CD4-positive, alpha-beta T cell treated with Interleukin-4 for 4 hours (primary cell): Measurements from ENCODE around the gene FAM131A.

Source experiments
- DNase-seq: peaks from one replicate; pipeline ENCODE4 v3.0.0-alpha.2; 2020

Gene FAM131A

GRCh38 chr3:184379358-184380184, 42.2 kb downstream of the FAM131A start, which contains the start of gene CHRD:
CHRD (plus strand) TSS chr3:184380054; CDS start chr3:184380319, 265 bp downstream.
- no peak for DNase-seq

- DNase-seq: no peak
Measured at GRCh38 chr3:184380185-184380626, 42.8 kb downstream of the FAM131A start.

GRCh38 chr3:184380627-184381260, 43.3 kb downstream of the FAM131A start:
- DNase-seq: no peak

GRCh38 chr3:184381261-184382224, 44.1 kb downstream of the FAM131A start:
- DNase-seq: no peak

GRCh38 chr3:184382326-184383032, 45.1 kb downstream of the FAM131A start:
- no peak for DNase-seq

- no peak for DNase-seq
Measured at GRCh38 chr3:184383033-184383740, 45.8 kb downstream of the FAM131A start.

- no peak for DNase-seq
Measured at GRCh38 chr3:184384342-184384741, 46.9 kb downstream of the FAM131A start.

- no peak for DNase-seq
Measured at GRCh38 chr3:184384856-184385422, 47.5 kb downstream of the FAM131A start.

- DNase-seq: no peak
Measured at GRCh38 chr3:184386047-184386806, 48.8 kb downstream of the FAM131A start.

GRCh38 chr3:184387174-184387714, 49.8 kb downstream of the FAM131A start:
- DNase-seq: no peak

- no peak for DNase-seq
Measured at GRCh38 chr3:184388164-184388935, 51.0 kb downstream of the FAM131A start.

GRCh38 chr3:184388936-184389230, 51.5 kb downstream of the FAM131A start:
- DNase-seq: no peak

GRCh38 chr3:184389384-184389783, 52.0 kb downstream of the FAM131A start:
- DNase-seq: no peak

GRCh38 chr3:184389935-184390528, 52.6 kb downstream of the FAM131A start:
- DNase-seq: no peak

- no peak for DNase-seq
Measured at GRCh38 chr3:184391266-184391665, 53.9 kb downstream of the FAM131A start.

- no peak for DNase-seq
Measured at GRCh38 chr3:184395320-184395660, 57.9 kb downstream of the FAM131A start.
